GM18907 (cell line): ENCODE results near the gene RAC3.

Experiments used
- ATAC-seq: cut with Tn5 transposase; IDR thresholded peaks from one replicate; pipeline ENCODE4 v1.9.1; 2021; ENCODE audit warnings: mild to moderate bottlenecking, moderate library complexity; ENCODE audit not compliant: unreplicated experiment

RAC3 gene

GRCh38 chr17:81998691-81999438 is 32.6 kb upstream of the RAC3 start:
- ATAC-seq = no peak

- ATAC-seq = no peak
These were observed 31.9 kb upstream of the RAC3 start for GRCh38 chr17:81999587-81999975.

GRCh38 chr17:81999976-82000802 is 31.3 kb upstream of the RAC3 start:
- no peak for ATAC-seq

GRCh38 chr17:82000803-82001570 is 30.5 kb upstream of the RAC3 start:
- ATAC-seq = no peak

GRCh38 chr17:82001571-82002056 is 29.9 kb upstream of the RAC3 start:
- no peak for ATAC-seq

GRCh38 chr17:82003411-82004381 is 27.8 kb upstream of the RAC3 start:
- no peak for ATAC-seq

GRCh38 chr17:82004517-82005455 is 26.7 kb upstream of the RAC3 start:
- no peak for ATAC-seq

- ATAC-seq = no peak
These were observed 25.7 kb upstream of the RAC3 start for GRCh38 chr17:82005701-82006348.

- no peak for ATAC-seq
These were observed 24.8 kb upstream of the RAC3 start for GRCh38 chr17:82006468-82007227.

- no peak for ATAC-seq
These were observed 24.3 kb upstream of the RAC3 start for GRCh38 chr17:82007228-82007494.

GRCh38 chr17:82007495-82008257 is 23.8 kb upstream of the RAC3 start:
- no peak for ATAC-seq

- ATAC-seq = no peak
These were observed 23.1 kb upstream of the RAC3 start for GRCh38 chr17:82008258-82008940.

GRCh38 chr17:82008941-82009405 is 22.5 kb upstream of the RAC3 start:
- no peak for ATAC-seq

- ATAC-seq = no peak
These were observed 22.1 kb upstream of the RAC3 start for GRCh38 chr17:82009413-82009812.

GRCh38 chr17:82010575-82011525 is 20.6 kb upstream of the RAC3 start:
- no peak for ATAC-seq
